Adrenal gland (tissue), 5 donors: Measurements from ENCODE around the gene ZNF225.

Source experiments
- CTCF ChIP-seq, 6 experiments: fragments of 450-650 bp in 4 of 6; fragments of 200-600 bp in 2 of 6; sonication (generic) in 1 of 6; IDR thresholded peaks; 1 replicate in 5 of 6; 2 replicates in 1 of 6; pipeline versions ENCODE4 v1.5.1 to v1.8.0; 2016 to 2021; ENCODE audit warnings: antibody characterized with exemption in 6 of 6, mild to moderate bottlenecking in 2 of 6, moderate library complexity in 1 of 6
- POLR2A ChIP-seq, 2 donors: fragments of 450-650 bp; IDR thresholded peaks; one replicate each; pipeline ENCODE4 v1.6.1; 2017; ENCODE audit warnings: antibody characterized with exemption in 2 of 2, mild to moderate bottlenecking in 2 of 2, moderate library complexity in 1 of 2
- donor health status: DM: no; HTN: no; CAD: no.

GRCh38 chr19:44069415-44069814 lies 43.8 kb upstream of the ZNF225 start:
- TF ChIP-seq CTCF (IDR thresholded peaks at IDR 0.05) = no peak
- TF ChIP-seq POLR2A (IDR thresholded peaks at IDR 0.05) = no peak
